Natural killer cell (primary cell): Measurements from ENCODE around the gene SURF1. TPM values are rescaled to one million over a fixed set of nuclear protein-coding genes. Genes with fewer than 3 reads are reported as not detected.

Experiments
- ATAC-seq, 3 donors: fragments of 150-1000 bp in 2 of 3; fragments of 200-7000 bp in 1 of 3; cut with Tn5 transposase; 1 replicate in 1 of 3; 2 replicates in 2 of 3; pipeline ENCODE4 v1.10.0; 2021; ENCODE audit warnings: mild to moderate bottlenecking in 2 of 3, moderate library complexity in 2 of 3
- DNase-seq, 2 donors: peaks; one replicate each; pipeline versions ENCODE4 v3.0.0 to v3.0.0-alpha.2; 2013 to 2021; ENCODE audit warnings: mixed read lengths in 1 of 2
- H3K27ac ChIP-seq: one replicate; pipeline ENCODE4 v1.5.1; 2013; ENCODE audit warnings: mild to moderate bottlenecking, low read length
- H3K27me3 ChIP-seq: one replicate; pipeline ENCODE4 v1.6.1; 2013; ENCODE audit warnings: low read length; ENCODE audit not compliant: control insufficient read depth, insufficient read depth
- H3K36me3 ChIP-seq: one replicate; pipeline ENCODE4 v1.6.1; 2013; ENCODE audit warnings: low read length; ENCODE audit not compliant: control insufficient read depth, insufficient read depth
- H3K4me1 ChIP-seq: one replicate; pipeline ENCODE4 v1.6.1; 2013; ENCODE audit warnings: low read length; ENCODE audit not compliant: control insufficient read depth, insufficient read depth
- H3K4me3 ChIP-seq: one replicate; pipeline ENCODE4 v1.5.1; 2013; ENCODE audit warnings: low read length
- H3K9me3 ChIP-seq: one replicate; pipeline ENCODE4 v1.6.1; 2013; ENCODE audit warnings: low read length; ENCODE audit not compliant: control insufficient read depth, insufficient read depth
- H3K27ac Mint-ChIP-seq, 2 donors: one replicate each; pipeline ENCODE4 v1.8.0; 2022; ENCODE audit warnings: mild to moderate bottlenecking in 2 of 2, mixed read lengths in 2 of 2, moderate library complexity in 1 of 2
- H3K27me3 Mint-ChIP-seq, 2 donors: one replicate each; pipeline ENCODE4 v1.8.0; 2022; ENCODE audit warnings: low read depth in 2 of 2, mixed read lengths in 2 of 2
- H3K36me3 Mint-ChIP-seq: one replicate; pipeline ENCODE4 v1.8.0; 2022; ENCODE audit warnings: mixed read lengths
- H3K4me1 Mint-ChIP-seq, 2 donors: one replicate each; pipeline ENCODE4 v1.8.0; 2022; ENCODE audit warnings: mixed read lengths in 2 of 2
- H3K4me3 Mint-ChIP-seq: one replicate; pipeline ENCODE4 v1.8.0; 2022; ENCODE audit warnings: mild to moderate bottlenecking, moderate library complexity, mixed read lengths
- H3K9me3 Mint-ChIP-seq, 2 donors: one replicate each; pipeline ENCODE4 v1.8.0; 2022; ENCODE audit warnings: mixed read lengths in 2 of 2
- WGBS: methylation state at CpG from one replicate; pipeline ENCODE4 v1.1.7; 2013; ENCODE audit warnings: missing lambda C conversion rate; ENCODE audit not compliant: insufficient coverage; 5-methylcytosine and 5-hydroxymethylcytosine counted together
- intact Hi-C: fragments of 100-400 bp; cut with micrococcal nuclease; formaldehyde crosslinking; loops from one replicate; pipeline ENCODE4 v1.14.2; 2022
- total RNA-seq, 4 donors: library from RNA; stranded (reverse); fragments of 120-200 nt in 1 of 4; gene quantifications; one replicate each; pipeline versions ENCODE4 v1.2.3 to v1.2.4, GENCODE V29; 2013 to 2022
- TF ChIP-seq, protein P1 (sequence below): fragments of 200-600 bp; IDR thresholded peaks from one replicate; pipeline ENCODE4 v1.8.0; 2022; ENCODE audit warnings: antibody characterized with exemption

SURF1 gene
- total RNA-seq, 3 donors from 2014 or later (not counting 1 experiment from before 2014, with no cell fraction given) = 35.6 to 44.4 (median 37.2) TPM

DNA sequence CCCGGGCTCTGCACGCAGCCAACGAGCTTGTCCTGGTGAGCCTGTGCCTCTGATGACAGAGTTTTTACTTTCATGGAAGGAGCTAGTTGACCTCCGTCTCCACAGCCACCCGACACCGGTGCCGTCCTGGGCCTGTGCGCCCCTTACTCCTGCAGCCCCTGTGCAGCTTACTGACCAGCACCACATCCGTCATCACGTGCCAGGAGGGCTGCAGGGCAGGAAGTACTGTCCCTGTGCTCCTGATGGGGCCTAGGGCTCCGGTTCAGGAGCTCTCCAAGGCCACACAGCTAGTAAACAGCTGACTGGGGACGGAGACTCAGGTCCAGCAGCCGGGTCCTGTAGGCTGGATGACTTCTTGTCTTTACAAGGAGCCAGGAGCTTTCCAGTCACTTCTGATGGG, 30.1 kb upstream of the SURF1 start:
- WGBS = 89% methylated on average over 13 of the region's 13 CpGs
- DNase-seq (no peak), ATAC-seq (no peak)
- Mint-ChIP-seq H3K4me3 (no peak overlapping the region), H3K9me3 (no peaks in the 10 kb centered on the region), H3K36me3 (no peaks in the 10 kb centered on the region), H3K27ac (no peak overlapping the region), H3K27me3 (peaks cover 0 to 8% of the 10 kb centered on the region in 2 donors), H3K4me1 (no peaks in the 10 kb centered on the region)
- Histone ChIP-seq H3K4me3 (no peak overlapping the region), H3K9me3 (no peaks in the 10 kb centered on the region), H3K36me3 (no peaks in the 10 kb centered on the region), H3K4me1 (no peaks in the 10 kb centered on the region), H3K27me3 (no peaks in the 10 kb centered on the region), H3K27ac (no peak overlapping the region)
- TF ChIP-seq, protein P1, sequence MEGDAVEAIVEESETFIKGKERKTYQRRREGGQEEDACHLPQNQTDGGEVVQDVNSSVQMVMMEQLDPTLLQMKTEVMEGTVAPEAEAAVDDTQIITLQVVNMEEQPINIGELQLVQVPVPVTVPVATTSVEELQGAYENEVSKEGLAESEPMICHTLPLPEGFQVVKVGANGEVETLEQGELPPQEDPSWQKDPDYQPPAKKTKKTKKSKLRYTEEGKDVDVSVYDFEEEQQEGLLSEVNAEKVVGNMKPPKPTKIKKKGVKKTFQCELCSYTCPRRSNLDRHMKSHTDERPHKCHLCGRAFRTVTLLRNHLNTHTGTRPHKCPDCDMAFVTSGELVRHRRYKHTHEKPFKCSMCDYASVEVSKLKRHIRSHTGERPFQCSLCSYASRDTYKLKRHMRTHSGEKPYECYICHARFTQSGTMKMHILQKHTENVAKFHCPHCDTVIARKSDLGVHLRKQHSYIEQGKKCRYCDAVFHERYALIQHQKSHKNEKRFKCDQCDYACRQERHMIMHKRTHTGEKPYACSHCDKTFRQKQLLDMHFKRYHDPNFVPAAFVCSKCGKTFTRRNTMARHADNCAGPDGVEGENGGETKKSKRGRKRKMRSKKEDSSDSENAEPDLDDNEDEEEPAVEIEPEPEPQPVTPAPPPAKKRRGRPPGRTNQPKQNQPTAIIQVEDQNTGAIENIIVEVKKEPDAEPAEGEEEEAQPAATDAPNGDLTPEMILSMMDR = no peak
- intact Hi-C loops = no loop called here

DNA sequence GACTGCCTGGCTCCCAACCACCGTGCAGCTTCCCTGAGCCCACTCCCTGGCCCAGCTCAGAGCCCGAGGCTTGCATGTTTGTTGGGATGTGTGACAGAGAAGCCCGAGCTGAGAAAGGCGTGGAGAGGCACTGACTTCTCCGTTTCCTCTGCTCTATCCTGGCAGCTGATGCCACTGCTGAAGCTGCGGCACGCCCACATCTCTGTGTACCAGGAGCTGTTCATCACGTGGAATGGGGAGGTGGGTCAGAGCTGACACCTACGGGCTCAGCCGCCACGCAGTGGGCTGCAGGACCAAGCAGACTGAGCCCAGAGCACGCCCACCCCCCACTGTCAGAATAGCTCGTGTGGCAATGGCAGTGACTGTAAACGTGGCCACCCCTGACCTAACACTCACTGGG, 29.2 kb upstream of the SURF1 start:
- H3K4me3 ChIP-seq = no peak overlapping the region
- TF ChIP-seq, protein P1 = no peak
- Mint-ChIP-seq H3K27ac (no peak overlapping the region), H3K4me3 (no peak overlapping the region), H3K4me1 (no peaks in the 10 kb centered on the region), H3K27me3 (peaks cover 0 to 4% of the 10 kb centered on the region in 2 donors), H3K9me3 (no peaks in the 10 kb centered on the region), H3K36me3 (no peaks in the 10 kb centered on the region)
- 89% methylated on average over 14 of the region's 14 CpGs for WGBS
- no peaks in the 10 kb centered on the region for H3K9me3 ChIP-seq
- intact Hi-C loops = no loop called here
- no peak overlapping the region for H3K27ac ChIP-seq
- ATAC-seq (no peak), DNase-seq (no peak)
- no peaks in the 10 kb centered on the region for H3K27me3 ChIP-seq
- no peaks in the 10 kb centered on the region for H3K4me1 ChIP-seq
- H3K36me3 ChIP-seq = no peaks in the 10 kb centered on the region

DNA sequence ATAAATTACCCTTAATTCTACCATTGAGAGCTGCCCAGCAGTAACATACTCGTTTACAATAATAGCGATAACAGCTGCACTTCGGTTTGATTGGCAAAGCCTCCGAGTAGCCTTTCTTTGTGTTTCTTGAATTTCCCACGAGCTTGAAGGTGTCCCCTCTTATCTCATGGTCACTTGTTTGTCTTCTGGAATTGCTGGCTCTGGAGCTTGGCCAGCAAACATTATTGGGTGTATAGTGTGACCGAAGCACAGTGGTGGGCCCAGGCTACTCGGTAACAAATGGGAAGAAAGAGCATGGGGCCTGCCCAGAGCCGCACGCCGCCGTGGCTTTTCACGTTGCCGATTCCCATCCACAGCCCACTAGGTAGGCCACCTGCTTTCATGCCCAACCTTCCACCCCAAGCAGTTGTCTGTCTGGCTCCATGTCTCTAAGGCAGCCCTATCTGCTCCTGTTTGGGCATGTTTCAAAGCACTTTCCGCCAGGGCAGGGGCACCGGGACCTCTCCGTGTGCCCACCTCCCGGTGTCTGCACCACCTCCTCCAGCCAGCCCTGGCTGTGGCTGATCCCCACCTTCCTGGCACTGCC, 28.5 kb upstream of the SURF1 start:
- Histone ChIP-seq H3K4me1 (no peaks in the 10 kb centered on the region), H3K9me3 (no peaks in the 10 kb centered on the region), H3K4me3 (no peak overlapping the region), H3K36me3 (no peaks in the 10 kb centered on the region), H3K27me3 (no peaks in the 10 kb centered on the region), H3K27ac (no peak overlapping the region)
- H3K27ac Mint-ChIP-seq = no peak overlapping the region
- intact Hi-C loops = no loop called here
- H3K4me3 Mint-ChIP-seq = no peak overlapping the region
- TF ChIP-seq, protein P1 = no peak
- no peaks in the 10 kb centered on the region for H3K36me3 Mint-ChIP-seq
- peaks cover 0 to 4% of the 10 kb centered on the region in 2 donors for H3K27me3 Mint-ChIP-seq
- WGBS = 96% methylated on average over 17 of the region's 17 CpGs
- H3K4me1 Mint-ChIP-seq = no peaks in the 10 kb centered on the region
- DNase-seq (no peak), ATAC-seq (no peak)
- no peaks in the 10 kb centered on the region for H3K9me3 Mint-ChIP-seq

DNA sequence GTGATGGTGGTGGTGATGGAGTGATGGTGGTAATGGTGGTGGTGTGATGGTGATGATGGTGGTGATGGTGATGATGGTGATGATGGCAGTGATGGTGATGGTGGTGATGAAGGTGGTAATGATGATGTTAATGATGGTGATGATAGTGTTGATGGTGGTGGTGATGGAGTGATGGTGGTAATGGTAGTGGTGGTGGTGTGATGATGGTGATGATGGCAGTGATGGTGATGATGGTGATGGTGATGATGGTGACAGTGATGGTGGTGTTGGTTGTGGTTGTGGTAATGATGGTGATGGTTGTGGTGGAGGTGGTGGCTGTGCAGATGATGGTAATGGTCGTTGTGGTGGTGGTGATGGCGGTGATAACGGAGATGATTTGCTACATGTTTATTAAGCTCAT, 27.2 kb upstream of the SURF1 start:
- Histone ChIP-seq H3K9me3 (no peaks in the 10 kb centered on the region), H3K4me1 (no peaks in the 10 kb centered on the region), H3K36me3 (no peaks in the 10 kb centered on the region), H3K4me3 (no peak overlapping the region), H3K27me3 (no peaks in the 10 kb centered on the region), H3K27ac (no peak overlapping the region)
- DNase-seq (no peak), ATAC-seq (peak in 1 of 3 donors; percentile 15)
- H3K27me3 Mint-ChIP-seq = no peaks in the 10 kb centered on the region
- H3K4me3 Mint-ChIP-seq = no peak overlapping the region
- no peak overlapping the region for H3K27ac Mint-ChIP-seq
- WGBS = 85% methylated on average over 3 of the region's 3 CpGs
- no peaks in the 10 kb centered on the region for H3K36me3 Mint-ChIP-seq
- TF ChIP-seq, protein P1 = no peak
- H3K4me1 Mint-ChIP-seq = no peaks in the 10 kb centered on the region
- intact Hi-C loops = no loop called here
- no peaks in the 10 kb centered on the region for H3K9me3 Mint-ChIP-seq
